ENCODE data around the gene SLC6A11. TPM values are rescaled to one million over a fixed set of nuclear protein-coding genes. Genes with fewer than 3 reads are reported as not detected.

Gene SLC6A11
- total RNA-seq, 1 experiment from 2014 or later = 1.5 TPM

GRCh38 chr3:10771486-10772270 is 44.4 kb upstream of the SLC6A11 start:
- no peak overlapping the region for H3K27ac Mint-ChIP-seq

More at GRCh38 chr3:10771486-10772270, 44.4 kb upstream of the SLC6A11 start:
- Mint-ChIP-seq H3K27me3 (ENCODE audit: low read depth) (peaks cover 51% of the 10 kb centered on the region), H3K9me3 (no peaks in the 10 kb centered on the region), H3K4me3 (no peak overlapping the region), H3K4me1 (0 out of 4 replicates have a peak, but pooled peaks cover 0 to 3% of the 10 kb centered on the region in 2 experiments), H3K36me3 (ENCODE audit: insufficient read depth in 1 of 3, low read depth in 3 of 3) (no peaks in the 10 kb centered on the region)
- Histone ChIP-seq H2BK120ac (ENCODE audit: low read depth, low read length, poor library complexity, severe bottlenecking) (no peak overlapping the region), H3K4ac (ENCODE audit: low read depth, low read length) (no peak overlapping the region), H2BK12ac (ENCODE audit: insufficient read length, low read depth, low read length) (no peak overlapping the region), H3K79me2 (ENCODE audit: insufficient read depth, low read length) (no peaks in the 10 kb centered on the region), H2BK20ac (ENCODE audit: low read depth, low read length, poor library complexity, severe bottlenecking) (no peak overlapping the region), H3K23ac (ENCODE audit: insufficient read length, low read depth, low read length) (no peak overlapping the region), H3K23me2 (ENCODE audit: insufficient read length, low read depth, low read length, poor library complexity, severe bottlenecking) (no peaks in the 10 kb centered on the region), H3K4me2 (ENCODE audit: insufficient read depth, insufficient read length, low read length) (no peak overlapping the region), H3K4me1 (ENCODE audit: insufficient read depth, low read length) (no peaks in the 10 kb centered on the region), H2BK15ac (ENCODE audit: low read depth, low read length) (no peak overlapping the region), H3K9me3 (ENCODE audit: control insufficient read depth, low read depth, low read length) (no peaks in the 10 kb centered on the region), H3K79me1 (ENCODE audit: insufficient read depth, low read depth, low read length, poor library complexity, severe bottlenecking) (no peaks in the 10 kb centered on the region), H4K8ac (replicated peaks; ENCODE audit: insufficient read length, low read depth, low read length) (no peak overlapping the region), H3K27ac (ENCODE audit: insufficient read length, low read depth, low read length) (no peak overlapping the region), H3K27me3 (ENCODE audit: insufficient read depth, low read length) (no peaks in the 10 kb centered on the region; the same call in 1 of the 2 replicates), H4K20me1 (ENCODE audit: control insufficient read depth, insufficient read depth, insufficient read length) (no peaks in the 10 kb centered on the region), H3K56ac (ENCODE audit: insufficient read length, low read depth, low read length) (no peak overlapping the region), H3K14ac (ENCODE audit: insufficient read depth, low read length) (no peak overlapping the region), H3T11ph (ENCODE audit: low read length) (no peak overlapping the region), H4K5ac (ENCODE audit: insufficient read length, low read depth, low read length) (no peak overlapping the region), H2AFZ (ENCODE audit: low read length) (no peak overlapping the region), H4K91ac (ENCODE audit: insufficient read length, low read depth, low read length) (no peak overlapping the region), H2AK5ac (ENCODE audit: insufficient read length, low read length) (no peak overlapping the region), H3K9ac (ENCODE audit: extremely low read depth, insufficient read length, low read length) (no peak overlapping the region), H3K18ac (ENCODE audit: insufficient read length, low read depth, low read length) (no peak overlapping the region), H2BK5ac (ENCODE audit: insufficient read length, low read length) (no peak overlapping the region)
- no peak for TF ChIP-seq CTCF (conservative IDR thresholded peaks at IDR 0.05)
- DNase-seq = no peak
- WGBS (ENCODE audit: extremely low coverage, insufficient read length, low lambda C conversion rate) = no CpG with 5 or more reads among the region's 10 CpGs
